OCI-LY7 (cell line): ENCODE data around the gene MSRB2. TPM values are rescaled to one million over a fixed set of nuclear protein-coding genes. Genes with fewer than 3 reads are reported as not detected.

ENCODE experiments used
- BruUV-seq: library from RNA; stranded (reverse); fragments of 400-500 nt; replicated peaks from 2 replicates; lab custom pipeline; 2021; lab: Mats Ljungman, UMichigan
- CTCF ChIA-PET: fragments of 300-600 bp; sonication (Branson Sonifier 250); formaldehyde crosslinking; loops from one replicate; lab custom pipeline; 2022; ENCODE audit warnings: antibody characterized with exemption; ENCODE audit not compliant: unreplicated experiment; lab: Charles Lee
- POLR2A ChIA-PET: fragments of 300-600 bp; sonication (Branson Sonifier 250); formaldehyde crosslinking; loops from one replicate; lab custom pipeline; 2022; ENCODE audit warnings: antibody characterized with exemption; lab: Charles Lee
- DNase-seq: peaks from one replicate; pipeline ENCODE4 v3.0.0-alpha.2; 2015; ENCODE audit warnings: low spot score
- H2AFZ ChIP-seq: fragments of 200-600 bp; sonication (generic), shearing (Covaris generic); 2 replicates; pipeline ENCODE4 v1.6.1; 2014; ENCODE audit warnings: mild to moderate bottlenecking, antibody characterized with exemption, low read length, moderate library complexity
- H3K27ac ChIP-seq: fragments of 200-600 bp; sonication (generic); 2 replicates; pipeline ENCODE4 v1.5.1; 2014; ENCODE audit warnings: mixed run types, low read depth, mild to moderate bottlenecking, moderate library complexity, low read length, inconsistent platforms; ENCODE audit not compliant: poor library complexity, severe bottlenecking
- H3K36me3 ChIP-seq: fragments of 200-600 bp; sonication (generic); 2 replicates; pipeline ENCODE4 v1.6.1; 2014; ENCODE audit warnings: mild to moderate bottlenecking, antibody characterized with exemption, low read length, moderate library complexity, mixed read lengths; ENCODE audit not compliant: insufficient read depth
- H3K4me1 ChIP-seq: fragments of 200-600 bp; sonication (generic); 2 replicates; pipeline ENCODE4 v1.5.1; 2014; ENCODE audit warnings: mild to moderate bottlenecking, low read length; ENCODE audit not compliant: insufficient read depth, poor library complexity, severe bottlenecking
- H3K4me2 ChIP-seq: fragments of 200-600 bp; sonication (generic); 2 replicates; pipeline ENCODE4 v1.6.1; 2014; ENCODE audit warnings: mild to moderate bottlenecking, low read length
- H3K4me3 ChIP-seq: fragments of 200-600 bp; sonication (generic); 2 replicates; pipeline ENCODE4 v1.5.1; 2014; ENCODE audit warnings: mild to moderate bottlenecking, low read depth, low read length; ENCODE audit not compliant: poor library complexity, severe bottlenecking
- H3K79me2 ChIP-seq: fragments of 200-600 bp; sonication (generic); 2 replicates; pipeline ENCODE4 v1.6.1; 2016; ENCODE audit warnings: low read depth, mild to moderate bottlenecking, low read length, moderate library complexity, mixed read lengths; ENCODE audit not compliant: insufficient read depth
- H3K9me2 ChIP-seq: fragments of 200-600 bp; sonication (generic); 2 replicates; pipeline ENCODE4 v1.6.1; 2016; ENCODE audit warnings: mild to moderate bottlenecking, low read length, mixed read lengths; ENCODE audit not compliant: insufficient read depth
- H3K9me3 ChIP-seq: fragments of 200-600 bp; sonication (generic); 2 replicates; pipeline ENCODE4 v1.6.1; 2014; ENCODE audit warnings: mild to moderate bottlenecking, mixed run types, low read length, mixed read lengths
- H4K20me1 ChIP-seq: fragments of 200-600 bp; sonication (generic); 2 replicates; pipeline ENCODE4 v1.6.1; 2014; ENCODE audit warnings: mild to moderate bottlenecking, antibody characterized with exemption, low read length, moderate library complexity, mixed read lengths; ENCODE audit not compliant: insufficient read depth
- CTCF ChIP-seq: fragments of 200-600 bp; sonication (generic); conservative IDR thresholded peaks from 2 replicates; pipeline ENCODE4 v1.5.1; 2014; ENCODE audit warnings: mild to moderate bottlenecking, antibody characterized with exemption, low read length, moderate library complexity, mixed read lengths
- EZH2phosphoT487 ChIP-seq: fragments of 200-600 bp; sonication (generic); IDR thresholded peaks from 2 replicates; pipeline ENCODE4 v1.6.1; 2018; ENCODE audit warnings: low read depth, borderline replicate concordance, mild to moderate bottlenecking, mixed run types, antibody characterized with exemption, low read length, moderate library complexity, mixed read lengths
- intact Hi-C: fragments of 100-400 bp; cut with micrococcal nuclease; formaldehyde crosslinking; loops from one replicate; pipeline ENCODE4 v1.10.0; 2022; ENCODE audit not compliant: unreplicated experiment
- total RNA-seq, 2 experiments: library from RNA; depleted of rRNA in 1 of 2; stranded (reverse); fragments of >200 nt in 1 of 2; shearing (Covaris generic) in 1 of 2; gene quantifications; 2 replicates each; pipeline ENCODE4 v1.2.3, GENCODE V29; 2014 to 2022

The MSRB2 gene
- total RNA-seq, 2 experiments from 2014 or later, result 8.1 to 17.6 TPM

- no TSS peak for BruUV-seq
- no peak for DNase-seq
- ChIA-PET POLR2A (no interaction called here), CTCF (no interaction called here)
- Histone ChIP-seq H3K36me3 (no peaks in the 10 kb centered on the region), H2AFZ (no peak overlapping the region), H3K79me2 (no peaks in the 10 kb centered on the region), H3K9me2 (no peaks in the 10 kb centered on the region), H3K4me2 (no peak overlapping the region), H4K20me1 (no peaks in the 10 kb centered on the region), H3K4me1 (no peaks in the 10 kb centered on the region), H3K4me3 (no peak overlapping the region), H3K27ac (no peak overlapping the region), H3K9me3 (no peaks in the 10 kb centered on the region)
- intact Hi-C loops, result no loop called here
- no peak for TF ChIP-seq EZH2phosphoT487
- no peak for TF ChIP-seq CTCF
These were observed 52.8 kb downstream of the MSRB2 start for GRCh38 chr10:23148214-23148613.

- Histone ChIP-seq H3K36me3 (no peaks in the 10 kb centered on the region), H3K79me2 (no peaks in the 10 kb centered on the region), H4K20me1 (no peaks in the 10 kb centered on the region), H3K4me1 (no peaks in the 10 kb centered on the region), H3K4me2 (no peak overlapping the region), H2AFZ (no peak overlapping the region), H3K9me2 (no peaks in the 10 kb centered on the region), H3K9me3 (no peaks in the 10 kb centered on the region), H3K27ac (no peak overlapping the region), H3K4me3 (no peak overlapping the region)
- no TSS peak for BruUV-seq
- no peak for DNase-seq
- CTCF ChIA-PET, result no interaction called here
- TF ChIP-seq EZH2phosphoT487, result no peak
- TF ChIP-seq CTCF, result no peak
- intact Hi-C loops, result no loop called here
- POLR2A ChIA-PET, result interaction anchor here (0.6 kb wide), 1 partner anchor 923 kb away, joined by 4 read pairs; no protein-coding TSS in a partner anchor
These were observed 54.7 kb downstream of the MSRB2 start for GRCh38 chr10:23150091-23150490.

GRCh38 chr10:23150610-23151009 lies 55.2 kb downstream of the MSRB2 start:
- no peak for DNase-seq
- no TSS peak for BruUV-seq
- H3K9me2 ChIP-seq, result no peaks in the 10 kb centered on the region
- no peaks in the 10 kb centered on the region for H3K36me3 ChIP-seq
- no peaks in the 10 kb centered on the region for H3K79me2 ChIP-seq
- TF ChIP-seq CTCF (no peak), EZH2phosphoT487 (no peak)
- ChIA-PET CTCF (no interaction called here), POLR2A (interaction anchor here (0.5 kb wide), 1 partner anchor 161 kb away, joined by 4 read pairs; no protein-coding TSS in a partner anchor)
- H3K27ac ChIP-seq, result no peak overlapping the region
- no peak overlapping the region for H3K4me3 ChIP-seq
- H3K4me2 ChIP-seq, result no peak overlapping the region
- intact Hi-C loops, result no loop called here
- no peak overlapping the region for H2AFZ ChIP-seq
- H4K20me1 ChIP-seq, result no peaks in the 10 kb centered on the region
- H3K9me3 ChIP-seq, result no peaks in the 10 kb centered on the region
- H3K4me1 ChIP-seq, result no peaks in the 10 kb centered on the region
